WTC11 (cell line): Measurements from ENCODE around the gene MFNG. TPM values are rescaled to one million over a fixed set of nuclear protein-coding genes. Genes with fewer than 3 reads are reported as not detected.
"Not testable (repeated sequence)": the region's sequence is repeated elsewhere in the genome, so short reads cannot be mapped to it uniquely, and the experiment has no call there.

Experiments
- ATAC-seq: fragments of 200-7000 bp; cut with Tn5 transposase; 2 replicates; pipeline ENCODE4 v1.10.0; 2021; ENCODE audit warnings: mild to moderate bottlenecking, moderate library complexity
- CTCF ChIA-PET: fragments of 300-600 bp; sonication (Branson Sonifier 250); formaldehyde crosslinking; loops from one replicate; lab custom pipeline; 2021; ENCODE audit warnings: antibody characterized with exemption; lab: Charles Lee
- POLR2A ChIA-PET: fragments of 350-600 bp; sonication (Branson Sonifier 250); formaldehyde crosslinking; loops from one replicate; lab custom pipeline; 2021; ENCODE audit warnings: antibody characterized with exemption; lab: Charles Lee
- DNase-seq: peaks from one replicate; pipeline ENCODE4 v3.0.0; 2021; ENCODE audit warnings: low spot score
- H3K27ac Mint-ChIP-seq: 2 replicates; pipeline ENCODE4 v1.8.0; 2021; ENCODE audit warnings: mixed read lengths
- H3K27me3 Mint-ChIP-seq: 2 replicates; pipeline ENCODE4 v1.8.0; 2021; ENCODE audit warnings: low read depth, mild to moderate bottlenecking, moderate library complexity, mixed read lengths
- H3K36me3 Mint-ChIP-seq: 2 replicates; pipeline ENCODE4 v1.8.0; 2021; ENCODE audit warnings: mixed read lengths
- H3K4me1 Mint-ChIP-seq: 2 replicates; pipeline ENCODE4 v1.8.0; 2022; ENCODE audit warnings: mixed read lengths
- H3K4me3 Mint-ChIP-seq: 2 replicates; pipeline ENCODE4 v1.8.0; 2021; ENCODE audit warnings: mild to moderate bottlenecking, moderate library complexity, mixed read lengths
- H3K9me3 Mint-ChIP-seq: 2 replicates; pipeline ENCODE4 v1.8.0; 2021; ENCODE audit warnings: mixed read lengths
- EMX1 ChIP-seq: fragments of 250-450 bp; sonication (Bioruptor Pico); IDR thresholded peaks from 2 replicates; pipeline ENCODE4 v1.8.0; 2021; ENCODE audit warnings: mild to moderate bottlenecking
- ESRRA ChIP-seq: sonication (generic); formaldehyde crosslinking; IDR thresholded peaks from 2 replicates; pipeline ENCODE4 v1.8.1; 2022; ENCODE audit warnings: mild to moderate bottlenecking, missing genetic modification reagents, borderline replicate concordance
- FOXP1 ChIP-seq: sonication (generic); formaldehyde crosslinking; IDR thresholded peaks from 2 replicates; pipeline ENCODE4 v1.8.0; 2022; ENCODE audit warnings: missing genetic modification reagents, mild to moderate bottlenecking, moderate library complexity, borderline replicate concordance
- KAT7 ChIP-seq: sonication (generic); formaldehyde crosslinking; IDR thresholded peaks from 2 replicates; pipeline ENCODE4 v1.8.1; 2023; ENCODE audit warnings: missing genetic modification reagents, mild to moderate bottlenecking, borderline replicate concordance
- MXD4 ChIP-seq: fragments of 250-450 bp; sonication (Bioruptor Pico); IDR thresholded peaks from 2 replicates; pipeline ENCODE4 v1.8.0; 2021; ENCODE audit warnings: mild to moderate bottlenecking, moderate library complexity, borderline replicate concordance
- NR1H2 ChIP-seq: sonication (generic); formaldehyde crosslinking; IDR thresholded peaks from 2 replicates; pipeline ENCODE4 v1.9.0; 2021; ENCODE audit warnings: mild to moderate bottlenecking, moderate library complexity, missing genetic modification reagents
- SMAD3 ChIP-seq: sonication (generic); formaldehyde crosslinking; IDR thresholded peaks from 2 replicates; pipeline ENCODE4 v1.8.0; 2022; ENCODE audit warnings: missing genetic modification reagents, mild to moderate bottlenecking, borderline replicate concordance
- SP1 ChIP-seq: sonication (generic); formaldehyde crosslinking; conservative IDR thresholded peaks from 2 replicates; pipeline ENCODE4 v1.8.1; 2022; ENCODE audit warnings: missing genetic modification reagents
- TEAD4 ChIP-seq: sonication (generic); formaldehyde crosslinking; IDR thresholded peaks from 2 replicates; pipeline ENCODE4 v1.8.0; 2022; ENCODE audit warnings: mild to moderate bottlenecking, missing genetic modification reagents
- ZNF232 ChIP-seq: sonication (generic); formaldehyde crosslinking; IDR thresholded peaks from 2 replicates; pipeline ENCODE4 v1.8.0; 2022; ENCODE audit warnings: mild to moderate bottlenecking, missing genetic modification reagents
- total RNA-seq: library from RNA; stranded (reverse); gene quantifications from 3 replicates; pipeline ENCODE4 v1.2.3, GENCODE V29; 2021
- TF ChIP-seq, protein P1 (sequence below): sonication (generic); formaldehyde crosslinking; IDR thresholded peaks from 2 replicates; pipeline ENCODE4 v1.8.0; 2022; ENCODE audit warnings: mild to moderate bottlenecking, missing genetic modification reagents
- TF ChIP-seq, protein P2 (sequence below): fragments of 250-450 bp; sonication (Bioruptor Pico); IDR thresholded peaks from 2 replicates; pipeline ENCODE4 v1.9.0; 2021; ENCODE audit warnings: moderate library complexity, mild to moderate bottlenecking, inconsistent platforms, borderline replicate concordance
- TF ChIP-seq, protein P3 (sequence below): sonication (generic); formaldehyde crosslinking; IDR thresholded peaks from 2 replicates; pipeline ENCODE4 v1.8.1; 2023; ENCODE audit warnings: mild to moderate bottlenecking, missing genetic modification reagents, borderline replicate concordance
- TF ChIP-seq, protein P4 (sequence below): sonication (generic); formaldehyde crosslinking; conservative IDR thresholded peaks from 2 replicates; pipeline ENCODE4 v1.8.1; 2022; ENCODE audit warnings: mild to moderate bottlenecking, missing genetic modification reagents
- TF ChIP-seq, protein P5 (sequence below): sonication (generic); formaldehyde crosslinking; IDR thresholded peaks from 2 replicates; pipeline ENCODE4 v1.8.1; 2022; ENCODE audit warnings: mild to moderate bottlenecking, missing genetic modification reagents, moderate library complexity, borderline replicate concordance

MFNG gene
- total RNA-seq, 1 experiment from 2014 or later = 3.2 TPM

DNA sequence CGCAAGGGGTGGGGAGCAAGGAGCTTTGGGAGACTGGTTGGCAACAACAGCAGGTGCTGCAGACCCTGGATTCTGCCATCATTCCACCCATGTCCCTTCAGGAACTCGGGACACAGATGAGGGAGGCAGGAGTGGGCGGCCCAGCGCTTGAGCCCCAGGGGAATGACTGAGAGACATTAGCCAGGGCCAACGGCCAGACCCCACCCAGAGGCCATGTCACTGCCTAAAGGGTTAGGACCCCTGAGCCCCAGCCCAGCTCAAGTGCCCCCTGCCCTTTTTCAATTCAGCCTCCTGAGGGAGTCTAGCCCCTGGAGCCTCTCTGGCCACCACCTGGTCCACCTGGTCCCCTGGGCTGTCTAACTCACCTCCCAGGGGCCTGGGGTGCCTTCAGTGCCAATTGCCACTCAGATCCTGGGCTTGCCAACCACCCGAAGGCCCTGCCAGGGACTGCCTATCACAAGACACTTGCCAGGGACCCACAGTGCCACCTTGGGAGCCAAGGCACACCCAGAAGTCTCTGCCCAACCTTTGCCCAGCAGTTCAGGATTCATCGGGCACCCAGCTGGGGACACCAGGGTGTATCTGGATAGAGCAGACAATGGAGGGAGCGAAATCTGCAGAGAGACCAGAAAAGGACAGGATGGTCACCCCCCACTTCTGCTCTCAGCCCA, 16.6 kb downstream of the MFNG start (continued):
- no peak for TF ChIP-seq TEAD4 (CRISPR knock-in tag)
- TF ChIP-seq, protein P1, sequence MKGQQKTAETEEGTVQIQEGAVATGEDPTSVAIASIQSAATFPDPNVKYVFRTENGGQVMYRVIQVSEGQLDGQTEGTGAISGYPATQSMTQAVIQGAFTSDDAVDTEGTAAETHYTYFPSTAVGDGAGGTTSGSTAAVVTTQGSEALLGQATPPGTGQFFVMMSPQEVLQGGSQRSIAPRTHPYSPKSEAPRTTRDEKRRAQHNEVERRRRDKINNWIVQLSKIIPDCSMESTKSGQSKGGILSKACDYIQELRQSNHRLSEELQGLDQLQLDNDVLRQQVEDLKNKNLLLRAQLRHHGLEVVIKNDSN (CRISPR knock-in tag) = no peak
- TF ChIP-seq KAT7 (CRISPR knock-in tag) = no peak
- no peak for TF ChIP-seq NR1H2 (CRISPR knock-in tag)
- TF ChIP-seq, protein P2, sequence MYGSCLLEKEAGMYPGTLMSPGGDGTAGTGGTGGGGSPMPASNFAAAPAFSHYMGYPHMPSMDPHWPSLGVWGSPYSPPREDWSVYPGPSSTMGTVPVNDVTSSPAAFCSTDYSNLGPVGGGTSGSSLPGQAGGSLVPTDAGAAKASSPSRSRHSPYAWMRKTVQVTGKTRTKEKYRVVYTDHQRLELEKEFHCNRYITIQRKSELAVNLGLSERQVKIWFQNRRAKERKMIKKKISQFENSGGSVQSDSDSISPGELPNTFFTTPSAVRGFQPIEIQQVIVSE (CRISPR knock-in tag) = no peak
- TF ChIP-seq SP1 (CRISPR knock-in tag) = no peak
- TF ChIP-seq, protein P3, sequence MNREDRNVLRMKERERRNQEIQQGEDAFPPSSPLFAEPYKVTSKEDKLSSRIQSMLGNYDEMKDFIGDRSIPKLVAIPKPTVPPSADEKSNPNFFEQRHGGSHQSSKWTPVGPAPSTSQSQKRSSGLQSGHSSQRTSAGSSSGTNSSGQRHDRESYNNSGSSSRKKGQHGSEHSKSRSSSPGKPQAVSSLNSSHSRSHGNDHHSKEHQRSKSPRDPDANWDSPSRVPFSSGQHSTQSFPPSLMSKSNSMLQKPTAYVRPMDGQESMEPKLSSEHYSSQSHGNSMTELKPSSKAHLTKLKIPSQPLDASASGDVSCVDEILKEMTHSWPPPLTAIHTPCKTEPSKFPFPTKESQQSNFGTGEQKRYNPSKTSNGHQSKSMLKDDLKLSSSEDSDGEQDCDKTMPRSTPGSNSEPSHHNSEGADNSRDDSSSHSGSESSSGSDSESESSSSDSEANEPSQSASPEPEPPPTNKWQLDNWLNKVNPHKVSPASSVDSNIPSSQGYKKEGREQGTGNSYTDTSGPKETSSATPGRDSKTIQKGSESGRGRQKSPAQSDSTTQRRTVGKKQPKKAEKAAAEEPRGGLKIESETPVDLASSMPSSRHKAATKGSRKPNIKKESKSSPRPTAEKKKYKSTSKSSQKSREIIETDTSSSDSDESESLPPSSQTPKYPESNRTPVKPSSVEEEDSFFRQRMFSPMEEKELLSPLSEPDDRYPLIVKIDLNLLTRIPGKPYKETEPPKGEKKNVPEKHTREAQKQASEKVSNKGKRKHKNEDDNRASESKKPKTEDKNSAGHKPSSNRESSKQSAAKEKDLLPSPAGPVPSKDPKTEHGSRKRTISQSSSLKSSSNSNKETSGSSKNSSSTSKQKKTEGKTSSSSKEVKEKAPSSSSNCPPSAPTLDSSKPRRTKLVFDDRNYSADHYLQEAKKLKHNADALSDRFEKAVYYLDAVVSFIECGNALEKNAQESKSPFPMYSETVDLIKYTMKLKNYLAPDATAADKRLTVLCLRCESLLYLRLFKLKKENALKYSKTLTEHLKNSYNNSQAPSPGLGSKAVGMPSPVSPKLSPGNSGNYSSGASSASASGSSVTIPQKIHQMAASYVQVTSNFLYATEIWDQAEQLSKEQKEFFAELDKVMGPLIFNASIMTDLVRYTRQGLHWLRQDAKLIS (CRISPR knock-in tag) = no peak
- no peak for TF ChIP-seq MXD4 (CRISPR knock-in tag)

DNA sequence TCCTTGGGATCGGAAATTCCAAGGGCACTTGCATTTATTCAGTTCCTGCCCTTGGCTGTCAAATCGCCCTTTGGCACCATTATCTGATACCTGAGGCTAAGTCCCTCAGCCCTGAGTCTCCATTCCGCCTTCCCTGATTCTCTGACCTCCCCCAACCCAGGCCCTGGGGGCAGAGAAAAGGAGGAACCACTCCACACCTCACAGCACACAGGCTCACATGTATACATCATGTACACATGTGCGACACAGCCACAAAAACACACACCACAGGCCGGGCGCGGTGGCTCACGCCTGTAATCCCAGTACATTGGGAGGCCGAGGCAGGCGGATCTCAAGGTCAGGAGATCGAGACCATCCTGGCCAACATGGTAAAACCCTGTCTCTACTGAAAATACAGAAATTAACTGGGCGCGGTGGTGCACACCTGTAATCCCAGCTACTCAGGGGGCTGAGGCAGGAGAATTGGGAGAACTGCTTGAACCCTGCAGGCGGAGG, 17.9 kb downstream of the MFNG start:
- H3K4me3 Mint-ChIP-seq, POLR2A ChIA-PET, H3K27ac Mint-ChIP-seq, CTCF ChIA-PET, H3K36me3 Mint-ChIP-seq, ATAC-seq, DNase-seq, H3K4me1 Mint-ChIP-seq, H3K9me3 Mint-ChIP-seq, H3K27me3 Mint-ChIP-seq: not testable (repeated sequence)

DNA sequence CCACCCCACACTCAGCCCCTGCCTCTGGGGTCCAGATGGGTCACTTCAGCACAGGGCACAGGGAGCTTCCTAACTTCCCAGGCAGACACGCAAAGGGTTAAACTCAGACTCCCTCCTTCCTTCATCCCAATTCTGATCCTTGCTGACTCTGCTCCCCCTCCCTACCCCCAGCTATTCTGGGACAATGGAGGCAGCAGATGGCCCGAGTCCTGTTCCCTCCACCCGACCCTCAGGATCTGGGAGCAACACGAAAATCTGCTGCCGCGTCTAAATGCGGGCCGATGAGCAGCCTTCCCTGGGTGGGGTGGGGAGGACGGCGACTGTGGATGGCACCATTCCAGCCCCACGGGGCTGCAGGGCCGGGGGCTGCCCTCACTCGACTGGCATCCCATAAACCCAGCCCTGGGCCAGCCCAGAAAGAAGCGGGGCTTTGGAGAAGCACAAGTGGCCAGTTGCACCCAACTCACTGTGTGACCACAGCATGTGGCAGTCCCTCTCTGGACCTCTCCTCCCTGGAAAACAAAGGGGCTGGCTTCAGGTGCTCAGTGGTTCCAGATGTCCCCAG, 18.7 kb downstream of the MFNG start:
- no peak for DNase-seq
- TF ChIP-seq, protein P4, sequence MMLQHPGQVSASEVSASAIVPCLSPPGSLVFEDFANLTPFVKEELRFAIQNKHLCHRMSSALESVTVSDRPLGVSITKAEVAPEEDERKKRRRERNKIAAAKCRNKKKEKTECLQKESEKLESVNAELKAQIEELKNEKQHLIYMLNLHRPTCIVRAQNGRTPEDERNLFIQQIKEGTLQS (CRISPR knock-in tag) = no peak
- TF ChIP-seq EMX1 (CRISPR knock-in tag) (no peak), FOXP1 (CRISPR knock-in tag) (no peak), ESRRA (no peak), ZNF232 (no peak), SMAD3 (no peak)
- TF ChIP-seq, protein P5, sequence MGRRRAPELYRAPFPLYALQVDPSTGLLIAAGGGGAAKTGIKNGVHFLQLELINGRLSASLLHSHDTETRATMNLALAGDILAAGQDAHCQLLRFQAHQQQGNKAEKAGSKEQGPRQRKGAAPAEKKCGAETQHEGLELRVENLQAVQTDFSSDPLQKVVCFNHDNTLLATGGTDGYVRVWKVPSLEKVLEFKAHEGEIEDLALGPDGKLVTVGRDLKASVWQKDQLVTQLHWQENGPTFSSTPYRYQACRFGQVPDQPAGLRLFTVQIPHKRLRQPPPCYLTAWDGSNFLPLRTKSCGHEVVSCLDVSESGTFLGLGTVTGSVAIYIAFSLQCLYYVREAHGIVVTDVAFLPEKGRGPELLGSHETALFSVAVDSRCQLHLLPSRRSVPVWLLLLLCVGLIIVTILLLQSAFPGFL (CRISPR knock-in tag) = no peak
- TF ChIP-seq, all 79 proteins: peak for 0
- no peak for ATAC-seq
- no peak overlapping the region for H3K27ac Mint-ChIP-seq
- H3K27me3 Mint-ChIP-seq = no peaks in the 10 kb centered on the region
- ChIA-PET CTCF (no interaction called here), POLR2A (interaction anchor here (0.5 kb wide), 1 partner anchor 206 kb away, joined by 3 read pairs; no protein-coding TSS in a partner anchor)
- 0 out of 2 replicates have a peak, but pooled peaks cover 6% of the 10 kb centered on the region for H3K4me1 Mint-ChIP-seq
- no peak overlapping the region for H3K4me3 Mint-ChIP-seq
- H3K9me3 Mint-ChIP-seq = no peaks in the 10 kb centered on the region
- no peaks in the 10 kb centered on the region for H3K36me3 Mint-ChIP-seq
